HepG2 (cell line): ENCODE results near the gene MYOM1. TPM values are rescaled to one million over a fixed set of nuclear protein-coding genes. Genes with fewer than 3 reads are reported as not detected.

Experiments
- ATF7-NPFF ChIP-seq: sonication (generic); formaldehyde crosslinking; IDR thresholded peaks from 2 replicates; pipeline ENCODE4 v1.8.1; 2023; ENCODE audit warnings: mild to moderate bottlenecking, low read depth, missing genetic modification reagents, moderate library complexity
- HMGXB4 ChIP-seq, 2 experiments: sonication (generic) in 1 of 2; formaldehyde crosslinking in 1 of 2; IDR thresholded peaks; 2 replicates each; pipeline versions ENCODE4 v1.4.0 to v1.6.1; 2018 to 2020; ENCODE audit warnings: missing genetic modification reagents in 2 of 2, borderline replicate concordance in 1 of 2, low read depth in 1 of 2, mild to moderate bottlenecking in 1 of 2, missing biosample characterization in 1 of 2
- PHF8 ChIP-seq: sonication (generic); formaldehyde crosslinking; IDR thresholded peaks from 2 replicates; pipeline ENCODE4 v1.5.0; 2020; ENCODE audit warnings: missing genetic modification reagents
- SKIL ChIP-seq: sonication (generic); formaldehyde crosslinking; IDR thresholded peaks from 2 replicates; pipeline ENCODE4 v1.8.0; 2022; ENCODE audit warnings: missing genetic modification reagents, mild to moderate bottlenecking, moderate library complexity, borderline replicate concordance
- YY1 ChIP-seq: IDR thresholded peaks from 2 replicates; pipeline ENCODE4 v1.6.1; 2011; ENCODE audit warnings: low read length, low read depth, moderate library complexity, mild to moderate bottlenecking; ENCODE audit not compliant: insufficient read depth, insufficient replicate concordance
- ZBTB21 ChIP-seq: sonication (generic); formaldehyde crosslinking; IDR thresholded peaks from 2 replicates; pipeline ENCODE4 v1.4.0; 2020; ENCODE audit warnings: missing genetic modification reagents
- ZNF263 ChIP-seq: sonication (generic); formaldehyde crosslinking; IDR thresholded peaks from 2 replicates; pipeline ENCODE4 v1.4.0; 2020; ENCODE audit warnings: missing genetic modification reagents
- ZNF766 ChIP-seq: sonication (generic); formaldehyde crosslinking; IDR thresholded peaks from 2 replicates; pipeline ENCODE4 v1.5.0; 2020; ENCODE audit warnings: missing genetic modification reagents, borderline replicate concordance
- polyA plus RNA-seq, 8 experiments: library from polyadenylated mRNA; depleted of rRNA in 3 of 8; stranded (reverse) in 7 of 8; unstranded in 1 of 8; fragments of >200 nt; fragmentation: Illumina TruSeq in 4 of 8; extraction: Trizol in 4 of 8; gene quantifications; 2 replicates each; pipeline versions ENCODE4 v1.2.1 to v1.2.3, GENCODE V29; 2011 to 2016; ENCODE audit warnings: low read depth in 4 of 8, missing spikeins in 1 of 8, mixed read lengths in 1 of 8; ENCODE audit not compliant: insufficient read depth in 1 of 8
- total RNA-seq, 5 experiments: library from RNA; depleted of rRNA; stranded (reverse); fragments of >200 nt; fragmentation: Illumina TruSeq; extraction: Trizol; gene quantifications; 2 replicates each; pipeline ENCODE4 v1.2.3, GENCODE V29; 2016; ENCODE audit warnings: low read depth in 1 of 5
- TF ChIP-seq, protein P1 (sequence below), 2 experiments: sonication (generic) in 1 of 2; formaldehyde crosslinking in 1 of 2; IDR thresholded peaks; 2 replicates each; pipeline versions ENCODE4 v1.6.1 to v1.9.0; 2014 to 2022; ENCODE audit warnings: antibody characterized with exemption in 1 of 2, borderline replicate concordance in 1 of 2, inconsistent platforms in 1 of 2, low read depth in 1 of 2, missing genetic modification reagents in 1 of 2
- TF ChIP-seq, protein P2 (sequence below): sonication (generic); formaldehyde crosslinking; IDR thresholded peaks from 2 replicates; pipeline ENCODE4 v1.5.0; 2020; ENCODE audit warnings: missing genetic modification reagents
- TF ChIP-seq, protein P3 (sequence below): sonication (generic); formaldehyde crosslinking; IDR thresholded peaks from 2 replicates; pipeline ENCODE4 v1.4.0; 2020; ENCODE audit warnings: missing genetic modification reagents
- TF ChIP-seq, protein P4 (sequence below): sonication (generic); formaldehyde crosslinking; IDR thresholded peaks from 2 replicates; pipeline ENCODE4 v1.5.1; 2020; ENCODE audit warnings: missing genetic modification reagents, mild to moderate bottlenecking, borderline replicate concordance

Gene MYOM1
- total and polyA plus RNA-seq, 2 of the 13 experiments (the other 11 are each of a cell fraction or from before 2014, with no cell fraction given): 0.46 to 0.98 TPM

GRCh38 chr18:3261373-3262233, 41.8 kb upstream of the MYOM1 start, which contains the start of gene MYL12B (continued):
- TF ChIP-seq, protein P1, sequence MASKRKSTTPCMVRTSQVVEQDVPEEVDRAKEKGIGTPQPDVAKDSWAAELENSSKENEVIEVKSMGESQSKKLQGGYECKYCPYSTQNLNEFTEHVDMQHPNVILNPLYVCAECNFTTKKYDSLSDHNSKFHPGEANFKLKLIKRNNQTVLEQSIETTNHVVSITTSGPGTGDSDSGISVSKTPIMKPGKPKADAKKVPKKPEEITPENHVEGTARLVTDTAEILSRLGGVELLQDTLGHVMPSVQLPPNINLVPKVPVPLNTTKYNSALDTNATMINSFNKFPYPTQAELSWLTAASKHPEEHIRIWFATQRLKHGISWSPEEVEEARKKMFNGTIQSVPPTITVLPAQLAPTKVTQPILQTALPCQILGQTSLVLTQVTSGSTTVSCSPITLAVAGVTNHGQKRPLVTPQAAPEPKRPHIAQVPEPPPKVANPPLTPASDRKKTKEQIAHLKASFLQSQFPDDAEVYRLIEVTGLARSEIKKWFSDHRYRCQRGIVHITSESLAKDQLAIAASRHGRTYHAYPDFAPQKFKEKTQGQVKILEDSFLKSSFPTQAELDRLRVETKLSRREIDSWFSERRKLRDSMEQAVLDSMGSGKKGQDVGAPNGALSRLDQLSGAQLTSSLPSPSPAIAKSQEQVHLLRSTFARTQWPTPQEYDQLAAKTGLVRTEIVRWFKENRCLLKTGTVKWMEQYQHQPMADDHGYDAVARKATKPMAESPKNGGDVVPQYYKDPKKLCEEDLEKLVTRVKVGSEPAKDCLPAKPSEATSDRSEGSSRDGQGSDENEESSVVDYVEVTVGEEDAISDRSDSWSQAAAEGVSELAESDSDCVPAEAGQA (IDR thresholded peaks at IDR 0.05; ENCODE audit: low read depth): no peak
- TF ChIP-seq, protein P1 (CRISPR knock-in tag; IDR thresholded peaks at IDR 0.05; ENCODE audit: borderline replicate concordance): peak; percentile 78
- peak; percentile 33 to 83; a peak in 3 of 4 replicates for TF ChIP-seq HMGXB4 (CRISPR knock-in tag; IDR thresholded peaks at IDR 0.05; ENCODE audit: borderline replicate concordance in 1 of 2, low read depth in 1 of 2)
- peak; percentile 95 for TF ChIP-seq PHF8
- TF ChIP-seq, protein P2, sequence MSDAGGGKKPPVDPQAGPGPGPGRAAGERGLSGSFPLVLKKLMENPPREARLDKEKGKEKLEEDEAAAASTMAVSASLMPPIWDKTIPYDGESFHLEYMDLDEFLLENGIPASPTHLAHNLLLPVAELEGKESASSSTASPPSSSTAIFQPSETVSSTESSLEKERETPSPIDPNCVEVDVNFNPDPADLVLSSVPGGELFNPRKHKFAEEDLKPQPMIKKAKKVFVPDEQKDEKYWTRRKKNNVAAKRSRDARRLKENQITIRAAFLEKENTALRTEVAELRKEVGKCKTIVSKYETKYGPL (CRISPR knock-in tag): no peak
- TF ChIP-seq, protein P3, sequence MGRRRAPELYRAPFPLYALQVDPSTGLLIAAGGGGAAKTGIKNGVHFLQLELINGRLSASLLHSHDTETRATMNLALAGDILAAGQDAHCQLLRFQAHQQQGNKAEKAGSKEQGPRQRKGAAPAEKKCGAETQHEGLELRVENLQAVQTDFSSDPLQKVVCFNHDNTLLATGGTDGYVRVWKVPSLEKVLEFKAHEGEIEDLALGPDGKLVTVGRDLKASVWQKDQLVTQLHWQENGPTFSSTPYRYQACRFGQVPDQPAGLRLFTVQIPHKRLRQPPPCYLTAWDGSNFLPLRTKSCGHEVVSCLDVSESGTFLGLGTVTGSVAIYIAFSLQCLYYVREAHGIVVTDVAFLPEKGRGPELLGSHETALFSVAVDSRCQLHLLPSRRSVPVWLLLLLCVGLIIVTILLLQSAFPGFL (CRISPR knock-in tag): no peak
- peak; percentile 89 for TF ChIP-seq ATF7-NPFF (CRISPR knock-in tag)
- peak; percentile 25; the same call in 1 of the 2 replicates for TF ChIP-seq SKIL
- TF ChIP-seq, protein P4, sequence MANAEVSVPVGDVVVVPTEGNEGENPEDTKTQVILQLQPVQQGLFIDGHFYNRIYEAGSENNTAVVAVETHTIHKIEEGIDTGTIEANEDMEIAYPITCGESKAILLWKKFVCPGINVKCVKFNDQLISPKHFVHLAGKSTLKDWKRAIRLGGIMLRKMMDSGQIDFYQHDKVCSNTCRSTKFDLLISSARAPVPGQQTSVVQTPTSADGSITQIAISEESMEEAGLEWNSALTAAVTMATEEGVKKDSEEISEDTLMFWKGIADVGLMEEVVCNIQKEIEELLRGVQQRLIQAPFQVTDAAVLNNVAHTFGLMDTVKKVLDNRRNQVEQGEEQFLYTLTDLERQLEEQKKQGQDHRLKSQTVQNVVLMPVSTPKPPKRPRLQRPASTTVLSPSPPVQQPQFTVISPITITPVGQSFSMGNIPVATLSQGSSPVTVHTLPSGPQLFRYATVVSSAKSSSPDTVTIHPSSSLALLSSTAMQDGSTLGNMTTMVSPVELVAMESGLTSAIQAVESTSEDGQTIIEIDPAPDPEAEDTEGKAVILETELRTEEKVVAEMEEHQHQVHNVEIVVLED (CRISPR knock-in tag): peak; percentile 79
- no peak for TF ChIP-seq ZNF263
- no peak for TF ChIP-seq ZBTB21
- TF ChIP-seq YY1: peak; percentile 49
- 0 out of 2 replicates have a peak, but pooled peaks have one; percentile 49 for TF ChIP-seq ZNF766 (CRISPR knock-in tag)
